Smooth muscle cell (in vitro differentiated cells): ENCODE results near the gene MICB. TPM values are rescaled to one million over a fixed set of nuclear protein-coding genes. Genes with fewer than 3 reads are reported as not detected.

ENCODE experiments used
- DNase-seq: peaks from one replicate; lab custom pipeline; 2025; ENCODE audit not compliant: unreplicated experiment; lab: John Stamatoyannopoulos, UW
- H2AFZ ChIP-seq: fragments of 200-600 bp; sonication (generic); 2 replicates; pipeline ENCODE4 v1.6.0; 2016; ENCODE audit warnings: antibody characterized with exemption, low read depth, mild to moderate bottlenecking
- H3F3A ChIP-seq: fragments of 200-600 bp; sonication (generic); 2 replicates; pipeline ENCODE4 v1.6.0; 2017; ENCODE audit warnings: antibody characterized with exemption, low read depth
- H3K27ac ChIP-seq: fragments of 200-600 bp; sonication (generic); 2 replicates; pipeline ENCODE4 v1.5.1; 2016; ENCODE audit warnings: low read depth, mild to moderate bottlenecking
- H3K27me3 ChIP-seq: fragments of 200-600 bp; sonication (generic); 2 replicates; pipeline ENCODE4 v1.6.1; 2016; ENCODE audit warnings: low read depth, mild to moderate bottlenecking
- H3K36me3 ChIP-seq: fragments of 200-600 bp; sonication (generic); 2 replicates; pipeline ENCODE4 v1.5.1; 2016; ENCODE audit warnings: low read depth
- H3K4me1 ChIP-seq: fragments of 200-600 bp; sonication (generic); 2 replicates; pipeline ENCODE4 v1.5.1; 2016; ENCODE audit warnings: low read depth
- H3K4me2 ChIP-seq: fragments of 200-600 bp; sonication (generic); 2 replicates; pipeline ENCODE4 v1.6.0; 2016; ENCODE audit warnings: mild to moderate bottlenecking
- H3K4me3 ChIP-seq: fragments of 200-600 bp; sonication (generic); 2 replicates; pipeline ENCODE4 v1.5.1; 2016; ENCODE audit warnings: mild to moderate bottlenecking
- H3K79me2 ChIP-seq: fragments of 200-600 bp; sonication (generic); 2 replicates; pipeline ENCODE4 v1.6.0; 2016; ENCODE audit warnings: low read depth, mild to moderate bottlenecking
- H3K9ac ChIP-seq: fragments of 200-600 bp; sonication (generic); 2 replicates; pipeline ENCODE4 v1.6.0; 2016; ENCODE audit warnings: low read depth
- H3K9me3 ChIP-seq: fragments of 200-600 bp; sonication (generic); replicated peaks from 2 replicates; pipeline ENCODE4 v1.5.1; 2016; ENCODE audit warnings: low read depth
- H4K20me1 ChIP-seq: fragments of 200-600 bp; sonication (generic); 2 replicates; pipeline ENCODE4 v1.6.0; 2016; ENCODE audit warnings: low read depth
- CTCF ChIP-seq: fragments of 200-600 bp; sonication (generic); IDR thresholded peaks from 2 replicates; pipeline ENCODE4 v1.5.1; 2017; ENCODE audit warnings: borderline replicate concordance, mild to moderate bottlenecking, antibody characterized with exemption; ENCODE audit not compliant: insufficient read depth, poor library complexity, severe bottlenecking
- WGBS: methylation state at CpG from one replicate; pipeline ENCODE4 v1.1.7; 2016; ENCODE audit warnings: low lambda C conversion rate; 5-methylcytosine and 5-hydroxymethylcytosine counted together
- polyA plus RNA-seq: library from polyadenylated mRNA; unstranded; fragments of >200 nt; fragmentation: Nextera tagmentation; extraction: Ambion mirVana; gene quantifications from 2 replicates; pipeline ENCODE4 v1.2.1, GENCODE V29; 2016
- total RNA-seq: library from RNA; depleted of rRNA; stranded (reverse); fragments of >200 nt; gene quantifications from 2 replicates; pipeline ENCODE4 v1.2.3, GENCODE V29; 2014

MICB gene
- total and polyA plus RNA-seq, 2 experiments from 2014 or later, result 2.4 to 2.9 TPM

GRCh38 chr6:31530659-31531058 is 32.7 kb downstream of the MICB start:
- Histone ChIP-seq H3K9ac (no peak overlapping the region), H3K27me3 (no peaks in the 10 kb centered on the region), H3K27ac (no peak overlapping the region), H3K4me3 (no peak overlapping the region), H3K79me2 (peaks cover 4% of the 10 kb centered on the region), H3F3A (peaks cover 32% of the 10 kb centered on the region), H3K9me3 (no peaks in the 10 kb centered on the region), H4K20me1 (peaks cover 64% of the 10 kb centered on the region), H3K36me3 (peaks cover 20% of the 10 kb centered on the region), H2AFZ (no peak overlapping the region), H3K4me1 (no peaks in the 10 kb centered on the region), H3K4me2 (no peak overlapping the region)
- DNase-seq, result no peak
- no peak for TF ChIP-seq CTCF
- 77% methylated on average over 6 of the region's 6 CpGs for WGBS

GRCh38 chr6:31531162-31531561 is 33.2 kb downstream of the MICB start:
- no peak for DNase-seq
- Histone ChIP-seq H2AFZ (no peak overlapping the region), H3K36me3 (peaks cover 25% of the 10 kb centered on the region), H3K9ac (no peak overlapping the region), H3K4me3 (no peak overlapping the region), H3K4me2 (no peak overlapping the region), H3K4me1 (no peaks in the 10 kb centered on the region), H3K9me3 (no peaks in the 10 kb centered on the region), H3F3A (peaks cover 32% of the 10 kb centered on the region), H3K27ac (no peak overlapping the region), H3K79me2 (peaks cover 9% of the 10 kb centered on the region), H4K20me1 (peaks cover 69% of the 10 kb centered on the region), H3K27me3 (no peaks in the 10 kb centered on the region)
- 98% methylated on average over 7 of the region's 7 CpGs for WGBS
- TF ChIP-seq CTCF, result no peak

GRCh38 chr6:31531771-31532643 is 34.1 kb downstream of the MICB start:
- no peak overlapping the region for H3K4me3 ChIP-seq
- no peak overlapping the region for H3K9ac ChIP-seq
- no peak overlapping the region for H2AFZ ChIP-seq
- H3K36me3 ChIP-seq, result peaks cover 27% of the 10 kb centered on the region
- H3K27ac ChIP-seq, result no peak overlapping the region
- H3F3A ChIP-seq, result peaks cover 32% of the 10 kb centered on the region
- no peak for DNase-seq
- H3K4me2 ChIP-seq, result no peak overlapping the region
- H4K20me1 ChIP-seq, result peaks cover 77% of the 10 kb centered on the region
- H3K4me1 ChIP-seq, result no peaks in the 10 kb centered on the region
- H3K79me2 ChIP-seq, result peaks cover 18% of the 10 kb centered on the region
- H3K27me3 ChIP-seq, result no peaks in the 10 kb centered on the region
- 85% methylated on average over 9 of the region's 9 CpGs for WGBS
- no peak for TF ChIP-seq CTCF
- H3K9me3 ChIP-seq, result no peaks in the 10 kb centered on the region
